ENCODE results near the gene LSM14A.

DNA sequence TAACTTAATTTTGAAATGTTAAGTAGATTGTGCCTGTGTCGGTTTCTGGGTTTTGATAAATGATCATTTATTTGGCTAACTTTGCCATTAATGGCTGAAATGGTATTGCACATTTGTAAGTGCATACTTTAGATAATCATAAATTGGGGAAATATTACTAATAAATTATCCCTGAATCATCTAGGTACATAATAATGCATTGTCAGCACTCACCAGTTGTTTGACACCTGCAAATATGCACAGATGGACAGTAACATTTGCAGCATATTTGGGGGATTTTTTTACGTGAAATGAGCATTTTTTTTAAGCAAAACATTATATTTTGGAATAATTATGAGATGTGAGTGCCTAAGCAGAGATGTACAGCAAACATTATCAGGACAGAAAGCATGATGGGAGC lies 41.0 kb downstream of the LSM14A start:
- TF ChIP-seq, protein P1, sequence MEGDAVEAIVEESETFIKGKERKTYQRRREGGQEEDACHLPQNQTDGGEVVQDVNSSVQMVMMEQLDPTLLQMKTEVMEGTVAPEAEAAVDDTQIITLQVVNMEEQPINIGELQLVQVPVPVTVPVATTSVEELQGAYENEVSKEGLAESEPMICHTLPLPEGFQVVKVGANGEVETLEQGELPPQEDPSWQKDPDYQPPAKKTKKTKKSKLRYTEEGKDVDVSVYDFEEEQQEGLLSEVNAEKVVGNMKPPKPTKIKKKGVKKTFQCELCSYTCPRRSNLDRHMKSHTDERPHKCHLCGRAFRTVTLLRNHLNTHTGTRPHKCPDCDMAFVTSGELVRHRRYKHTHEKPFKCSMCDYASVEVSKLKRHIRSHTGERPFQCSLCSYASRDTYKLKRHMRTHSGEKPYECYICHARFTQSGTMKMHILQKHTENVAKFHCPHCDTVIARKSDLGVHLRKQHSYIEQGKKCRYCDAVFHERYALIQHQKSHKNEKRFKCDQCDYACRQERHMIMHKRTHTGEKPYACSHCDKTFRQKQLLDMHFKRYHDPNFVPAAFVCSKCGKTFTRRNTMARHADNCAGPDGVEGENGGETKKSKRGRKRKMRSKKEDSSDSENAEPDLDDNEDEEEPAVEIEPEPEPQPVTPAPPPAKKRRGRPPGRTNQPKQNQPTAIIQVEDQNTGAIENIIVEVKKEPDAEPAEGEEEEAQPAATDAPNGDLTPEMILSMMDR (IDR thresholded peaks at IDR 0.05) = no peak
- TF ChIP-seq POLR2AphosphoS5 (IDR thresholded peaks at IDR 0.05) = no peak
- no peak for TF ChIP-seq POLR2A (IDR thresholded peaks at IDR 0.05)

Data from prostate gland (tissue), 2 donors.